Measurements from ENCODE around the gene TRIP12. TPM values are rescaled to one million over a fixed set of nuclear protein-coding genes. Genes with fewer than 3 reads are reported as not detected.

Gene TRIP12
- total RNA-seq, 1 experiment from 2014 or later: 175 TPM

DNA sequence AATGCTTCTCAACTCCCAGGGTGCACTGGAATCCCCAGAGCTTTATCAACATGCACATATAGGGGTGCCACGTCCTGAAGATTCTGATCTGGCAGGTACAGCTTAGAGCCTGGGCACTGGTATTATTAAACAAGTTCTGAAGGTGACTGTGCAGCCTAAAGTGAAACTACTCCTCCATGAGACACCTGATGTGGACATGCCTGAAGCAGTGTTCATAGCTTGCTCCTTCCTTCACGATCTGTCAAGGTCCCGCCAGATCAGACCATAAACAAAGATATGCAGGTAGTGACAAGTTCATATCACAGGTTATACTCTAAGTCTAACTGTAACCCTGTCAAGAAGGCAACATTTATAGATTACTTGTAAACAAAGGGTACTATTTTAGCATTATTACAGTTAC, 142.2 kb downstream of the TRIP12 start:
- Histone ChIP-seq H3K36me3 (ENCODE audit: control insufficient read depth in 1 of 2, insufficient read depth in 2 of 2, low read length in 2 of 2) (peaks cover 8 to 15% of the 10 kb centered on the region in 2 experiments; a peak in 2 of 4 replicates), H3K9ac (ENCODE audit: low read length) (no peak overlapping the region), H3K4me1 (ENCODE audit: control insufficient read depth in 1 of 2, insufficient read depth in 2 of 2, low read length in 2 of 2) (peaks cover 2 to 8% of the 10 kb centered on the region in 2 experiments; a peak in 2 of 4 replicates), H3K4me2 (ENCODE audit: low read length) (no peak overlapping the region), H3K9me2 (ENCODE audit: insufficient read depth) (no peaks in the 10 kb centered on the region), H2AFZ (ENCODE audit: low read depth, low read length, poor library complexity, severe bottlenecking) (no peak overlapping the region), H3K27me3 (ENCODE audit: insufficient read depth, low read length) (no peaks in the 10 kb centered on the region), H3K79me2 (ENCODE audit: insufficient read depth, low read length) (peaks cover 5% of the 10 kb centered on the region; the same call in 1 of the 2 replicates), H3K9me3 (ENCODE audit: control insufficient read depth in 1 of 2, insufficient read depth in 1 of 2, low read depth in 1 of 2, low read length in 2 of 2) (no peaks in the 10 kb centered on the region), H3K27ac (ENCODE audit: low read depth, low read length) (no peak overlapping the region), H4K20me1 (ENCODE audit: insufficient read depth) (peaks cover 8% of the 10 kb centered on the region; the same call in 1 of the 2 replicates), H3K4me3 (replicated peaks in 1 of 2; ENCODE audit: low read depth in 1 of 2, low read length in 2 of 2) (no peak overlapping the region)
- ChIA-PET CTCF (interaction anchor here (1.0 to 1.7 kb wide), 2 partner anchors 15 to 22 kb away, joined by 3 to 5 read pairs; no protein-coding TSS in a partner anchor), POLR2A (no interaction called here), RAD21 (ENCODE audit: low non-redundant PET in 1 of 2, low total read pairs in 2 of 2, uncharacterized antibody in 2 of 2, unreplicated experiment in 2 of 2) (no interaction called here)
- DNase-seq (ENCODE audit: low read depth, low spot score) (no peak), ATAC-seq (no peak)
- no TSS peak for BruUV-seq (replicated peaks)
- no peak for TF ChIP-seq ELF1 (IDR thresholded peaks at IDR 0.05; ENCODE audit: borderline replicate concordance, low read depth)
- TF ChIP-seq SP1 (IDR thresholded peaks at IDR 0.05; ENCODE audit: low read depth): no peak
- TF ChIP-seq CBX3 (IDR thresholded peaks at IDR 0.05; ENCODE audit: low read depth): no peak
- TF ChIP-seq, protein P1, sequence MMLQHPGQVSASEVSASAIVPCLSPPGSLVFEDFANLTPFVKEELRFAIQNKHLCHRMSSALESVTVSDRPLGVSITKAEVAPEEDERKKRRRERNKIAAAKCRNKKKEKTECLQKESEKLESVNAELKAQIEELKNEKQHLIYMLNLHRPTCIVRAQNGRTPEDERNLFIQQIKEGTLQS (IDR thresholded peaks at IDR 0.05): no peak
- TF ChIP-seq EGR1 (IDR thresholded peaks at IDR 0.05; ENCODE audit: low read depth): no peak
- no peak for TF ChIP-seq RAD21 (IDR thresholded peaks at IDR 0.05; ENCODE audit: low read depth)
- TF ChIP-seq, protein P2, sequence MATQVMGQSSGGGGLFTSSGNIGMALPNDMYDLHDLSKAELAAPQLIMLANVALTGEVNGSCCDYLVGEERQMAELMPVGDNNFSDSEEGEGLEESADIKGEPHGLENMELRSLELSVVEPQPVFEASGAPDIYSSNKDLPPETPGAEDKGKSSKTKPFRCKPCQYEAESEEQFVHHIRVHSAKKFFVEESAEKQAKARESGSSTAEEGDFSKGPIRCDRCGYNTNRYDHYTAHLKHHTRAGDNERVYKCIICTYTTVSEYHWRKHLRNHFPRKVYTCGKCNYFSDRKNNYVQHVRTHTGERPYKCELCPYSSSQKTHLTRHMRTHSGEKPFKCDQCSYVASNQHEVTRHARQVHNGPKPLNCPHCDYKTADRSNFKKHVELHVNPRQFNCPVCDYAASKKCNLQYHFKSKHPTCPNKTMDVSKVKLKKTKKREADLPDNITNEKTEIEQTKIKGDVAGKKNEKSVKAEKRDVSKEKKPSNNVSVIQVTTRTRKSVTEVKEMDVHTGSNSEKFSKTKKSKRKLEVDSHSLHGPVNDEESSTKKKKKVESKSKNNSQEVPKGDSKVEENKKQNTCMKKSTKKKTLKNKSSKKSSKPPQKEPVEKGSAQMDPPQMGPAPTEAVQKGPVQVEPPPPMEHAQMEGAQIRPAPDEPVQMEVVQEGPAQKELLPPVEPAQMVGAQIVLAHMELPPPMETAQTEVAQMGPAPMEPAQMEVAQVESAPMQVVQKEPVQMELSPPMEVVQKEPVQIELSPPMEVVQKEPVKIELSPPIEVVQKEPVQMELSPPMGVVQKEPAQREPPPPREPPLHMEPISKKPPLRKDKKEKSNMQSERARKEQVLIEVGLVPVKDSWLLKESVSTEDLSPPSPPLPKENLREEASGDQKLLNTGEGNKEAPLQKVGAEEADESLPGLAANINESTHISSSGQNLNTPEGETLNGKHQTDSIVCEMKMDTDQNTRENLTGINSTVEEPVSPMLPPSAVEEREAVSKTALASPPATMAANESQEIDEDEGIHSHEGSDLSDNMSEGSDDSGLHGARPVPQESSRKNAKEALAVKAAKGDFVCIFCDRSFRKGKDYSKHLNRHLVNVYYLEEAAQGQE (IDR thresholded peaks at IDR 0.05; ENCODE audit: low read depth): no peak
- intact Hi-C loops (cut with micrococcal nuclease): no loop called here
